Vagina (tissue), 2 donors: ENCODE measurements around the gene C11orf71.

ENCODE experiments used
- CTCF ChIP-seq, 3 experiments: fragments of 450-650 bp in 2 of 3; fragments of 200-600 bp in 1 of 3; sonication (generic) in 1 of 3; IDR thresholded peaks; one replicate each; pipeline ENCODE4 v1.5.1; 2017 to 2019; ENCODE audit warnings: antibody characterized with exemption in 3 of 3, mild to moderate bottlenecking in 2 of 3, moderate library complexity in 2 of 3
- POLR2AphosphoS5 ChIP-seq, 2 donors: sonication (generic); formaldehyde crosslinking; IDR thresholded peaks; one replicate each; pipeline ENCODE4 v1.9.0; 2017; ENCODE audit warnings: antibody characterized with exemption in 2 of 2, mild to moderate bottlenecking in 2 of 2, low read depth in 1 of 2; ENCODE audit not compliant: insufficient read depth in 1 of 2

- TF ChIP-seq POLR2AphosphoS5 (IDR thresholded peaks at IDR 0.05; ENCODE audit: insufficient read depth in 1 of 2, low read depth in 1 of 2) (peak; percentile 99), CTCF (IDR thresholded peaks at IDR 0.05) (peak in 1 of 3 experiments; percentile 14)
Observed at GRCh38 chr11:114400216-114400914, at the start of gene C11orf71, which contains the start of gene RBM7.
